Retina (tissue), 1 donor: ENCODE data around the gene IZUMO2.
"Not testable (repeated sequence)": the region's sequence is repeated elsewhere in the genome, so short reads cannot be mapped to it uniquely, and the experiment has no call there.

Experiments
- DNase-seq: peaks from one replicate; pipeline ENCODE4 v3.0.0-alpha.2; 2016

The IZUMO2 gene

GRCh38 chr19:50181121-50181520 is 18.0 kb upstream of the IZUMO2 start:
- no peak for DNase-seq

- DNase-seq, result peak; percentile 75
Measured at GRCh38 chr19:50178859-50179537, 15.9 kb upstream of the IZUMO2 start.

- no peak for DNase-seq
Measured at GRCh38 chr19:50178320-50178719, 15.2 kb upstream of the IZUMO2 start.

- DNase-seq, result no peak
Measured at GRCh38 chr19:50176775-50177174, 13.7 kb upstream of the IZUMO2 start.

- no peak for DNase-seq
Measured at GRCh38 chr19:50175924-50176323, 12.8 kb upstream of the IZUMO2 start.

GRCh38 chr19:50174100-50174793 is 11.2 kb upstream of the IZUMO2 start:
- DNase-seq, result no peak

GRCh38 chr19:50173127-50173526 is 10.0 kb upstream of the IZUMO2 start:
- no peak for DNase-seq

GRCh38 chr19:50172726-50173125 is 9.6 kb upstream of the IZUMO2 start:
- DNase-seq, result no peak

GRCh38 chr19:50171752-50172151 is 8.7 kb upstream of the IZUMO2 start:
- no peak for DNase-seq

GRCh38 chr19:50167314-50167721 is 4.2 kb upstream of the IZUMO2 start:
- peak; percentile 84 for DNase-seq

GRCh38 chr19:50159078-50159477 is 4.0 kb downstream of the IZUMO2 start:
- no peak for DNase-seq

GRCh38 chr19:50158577-50158976 is 4.5 kb downstream of the IZUMO2 start:
- no peak for DNase-seq

- no peak for DNase-seq
Measured at GRCh38 chr19:50155520-50156109, 7.5 kb downstream of the IZUMO2 start.

GRCh38 chr19:50154529-50154928 is 8.6 kb downstream of the IZUMO2 start:
- no peak for DNase-seq

GRCh38 chr19:50152578-50152977 is 10.5 kb downstream of the IZUMO2 start:
- no peak for DNase-seq

GRCh38 chr19:50148528-50148927 is 14.6 kb downstream of the IZUMO2 start:
- DNase-seq, result no peak

GRCh38 chr19:50147462-50148423 is 15.3 kb downstream of the IZUMO2 start:
- peak; percentile 97 for DNase-seq

- not testable (repeated sequence) for DNase-seq
Measured at GRCh38 chr19:50141921-50142320, 21.2 kb downstream of the IZUMO2 start.

- DNase-seq, result not testable (repeated sequence)
Measured at GRCh38 chr19:50140118-50140845, 22.8 kb downstream of the IZUMO2 start.

GRCh38 chr19:50136603-50137365 is 26.3 kb downstream of the IZUMO2 start:
- DNase-seq, result peak; percentile 53

- peak; percentile 45 for DNase-seq
Measured at GRCh38 chr19:50135856-50136602, 27.1 kb downstream of the IZUMO2 start.
